Measurements from ENCODE around the gene TXNL1. TPM values are rescaled to one million over a fixed set of nuclear protein-coding genes. Genes with fewer than 3 reads are reported as not detected.

TXNL1 gene
- total and polyA plus RNA-seq, 2 of the 8 experiments (the other 6 are each of a cell fraction or from before 2014, with no cell fraction given), result 35.1 to 85.8 TPM

DNA sequence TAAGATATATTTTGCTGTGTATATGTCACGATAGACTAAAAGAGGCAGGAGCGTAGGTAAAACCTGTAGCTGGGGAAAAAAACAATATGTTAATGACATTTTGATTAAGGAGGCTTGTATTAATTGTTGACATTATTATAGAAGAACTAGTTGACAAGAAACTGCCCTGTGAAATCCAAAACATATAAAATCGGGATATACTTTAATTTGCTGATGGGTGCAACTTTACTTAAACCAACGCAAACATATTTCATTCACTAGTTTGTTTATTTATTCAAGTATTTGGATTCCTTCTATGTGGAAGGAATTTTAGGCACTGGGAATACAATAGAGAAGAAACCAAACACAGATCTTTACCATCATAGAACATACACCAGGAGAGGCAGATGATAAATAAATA, 20.7 kb upstream of the TXNL1 start:
- Histone ChIP-seq H2AK5ac (ENCODE audit: low read depth, low read length) (no peak overlapping the region), H3K56ac (replicated peaks; ENCODE audit: insufficient read length, low read depth, low read length) (no peak overlapping the region), H3K23ac (ENCODE audit: insufficient read length) (no peak overlapping the region), H3K23me2 (ENCODE audit: low read depth, low read length) (0 out of 2 replicates have a peak, but pooled peaks cover 2% of the 10 kb centered on the region), H4K20me1 (replicated peaks in 1 of 2; ENCODE audit: control insufficient read depth in 1 of 2, insufficient read depth in 2 of 2, low read length in 2 of 2) (peaks cover 0 to 2% of the 10 kb centered on the region in 2 experiments), H4K91ac (replicated peaks; ENCODE audit: insufficient read length, low read length) (no peak overlapping the region), H3K4me2 (ENCODE audit: insufficient read depth in 1 of 2, low read depth in 2 of 2, low read length in 2 of 2) (no peak overlapping the region), H3K9me3 (ENCODE audit: insufficient read depth in 2 of 2, low read depth in 1 of 2, low read length in 1 of 2) (no peaks in the 10 kb centered on the region), H2BK15ac (ENCODE audit: low read length) (no peak overlapping the region), H2BK5ac (ENCODE audit: low read depth, low read length) (no peak overlapping the region), H4K5ac (ENCODE audit: insufficient read length, low read depth, low read length) (no peak overlapping the region), H3K27ac (ENCODE audit: low read depth, low read length) (no peak overlapping the region), H3K14ac (ENCODE audit: insufficient read length) (no peak overlapping the region), H3K36me3 (ENCODE audit: control insufficient read depth in 2 of 4, insufficient read depth in 4 of 4, low read length in 3 of 4) (no peaks in the 10 kb centered on the region), H3K27me3 (replicated peaks in 1 of 4; ENCODE audit: control insufficient read depth in 3 of 4, extremely low read depth in 1 of 4, insufficient read depth in 3 of 4, low read length in 3 of 4) (no peaks in the 10 kb centered on the region), H3K79me1 (ENCODE audit: low read depth, low read length) (no peaks in the 10 kb centered on the region; the same call in 1 of the 2 replicates), H3K4ac (replicated peaks; ENCODE audit: insufficient read length, low read depth, low read length) (no peak overlapping the region), H2AFZ (ENCODE audit: low read length) (no peak overlapping the region), H2BK12ac (ENCODE audit: low read depth, low read length) (no peak overlapping the region), H4K8ac (ENCODE audit: extremely low read depth, insufficient read depth, low read length) (no peak overlapping the region), H2BK120ac (replicated peaks; ENCODE audit: low read depth, low read length) (no peak overlapping the region), H3K9ac (replicated peaks in 1 of 4; ENCODE audit: extremely low read depth in 1 of 4, low read depth in 3 of 4, low read length in 3 of 4) (no peak overlapping the region), H3K4me3 (ENCODE audit: extremely low read depth in 1 of 4, insufficient read depth in 2 of 4, low read depth in 3 of 4, low read length in 4 of 4) (no peak overlapping the region), H3K79me2 (ENCODE audit: control insufficient read depth in 1 of 2, insufficient read depth in 2 of 2, low read length in 2 of 2) (peaks cover 0 to 39% of the 10 kb centered on the region in 2 experiments; a peak in 2 of 4 replicates), H2BK20ac (ENCODE audit: low read length) (no peak overlapping the region), H3K18ac (ENCODE audit: extremely low read depth, low read length) (no peak overlapping the region), H3K4me1 (replicated peaks in 1 of 4; ENCODE audit: control insufficient read depth in 3 of 4, insufficient read depth in 4 of 4, low read length in 3 of 4) (peaks cover 0 to 2% (median 0%) of the 10 kb centered on the region in 4 experiments; a peak in 1 of 7 replicates)
- ChIA-PET CTCF (ENCODE audit: partially characterized antibody) (no interaction called here), POLR2A (ENCODE audit: partially characterized antibody) (no interaction called here)
- WGBS, 2 experiments (ENCODE audit: extremely low coverage in 1 of 2, insufficient coverage in 1 of 2, insufficient read length in 1 of 2, insufficient replicate concordance in 2 of 2, low coverage in 1 of 2, low lambda C conversion rate in 2 of 2, missing lambda C conversion rate in 1 of 2), result 86% methylated on average over 4 of the region's 4 CpGs; no CpG with 5 or more reads in 1 of the 2 experiments
- FAIRE-seq, result no peak
- no peak for DNase-seq (ENCODE audit: low read depth in 1 of 2, low spot score in 2 of 2)
- TF ChIP-seq POU5F1 (IDR thresholded peaks at IDR 0.05; ENCODE audit: low read depth, low read length), result no peak
- no peak for TF ChIP-seq SP2 (IDR thresholded peaks at IDR 0.05; ENCODE audit: low read length)
- no peak for TF ChIP-seq CREB1 (IDR thresholded peaks at IDR 0.05)
- TF ChIP-seq EGR1 (IDR thresholded peaks at IDR 0.05; ENCODE audit: borderline replicate concordance, low read depth, low read length), result no peak
- TF ChIP-seq MAX (IDR thresholded peaks at IDR 0.05), result no peak
- TF ChIP-seq GTF2F1 (IDR thresholded peaks at IDR 0.05; ENCODE audit: borderline replicate concordance, low read depth, low read length), result no peak
- no peak for TF ChIP-seq SAP30 (IDR thresholded peaks at IDR 0.05; ENCODE audit: insufficient read depth, insufficient replicate concordance, low read length)
- no peak for TF ChIP-seq CHD2 (IDR thresholded peaks at IDR 0.05; ENCODE audit: low read length)
- no peak for TF ChIP-seq BACH1 (IDR thresholded peaks at IDR 0.05; ENCODE audit: low read length)
- TF ChIP-seq CTBP2 (IDR thresholded peaks at IDR 0.05; ENCODE audit: borderline replicate concordance, insufficient read depth, insufficient read length, low read length), result no peak
- no peak for TF ChIP-seq KDM5A (IDR thresholded peaks at IDR 0.05; ENCODE audit: low read length)
- TF ChIP-seq HDAC2 (IDR thresholded peaks at IDR 0.05; ENCODE audit: borderline replicate concordance in 1 of 2, low read depth in 2 of 2, low read length in 2 of 2), result no peak
- TF ChIP-seq NANOG (IDR thresholded peaks at IDR 0.05; ENCODE audit: insufficient read depth, low read depth, low read length, poor library complexity, severe bottlenecking), result no peak

Data from H1 (cell line).